Peyer's patch (tissue), 4 donors: Measurements from ENCODE around the gene DHRS3.

Source experiments
- POLR2A ChIP-seq, 2 donors: fragments of 450-650 bp; IDR thresholded peaks; one replicate each; pipeline ENCODE4 v1.5.1; 2017; ENCODE audit warnings: antibody characterized with exemption in 2 of 2, mild to moderate bottlenecking in 2 of 2, moderate library complexity in 2 of 2
- TF ChIP-seq, protein P1 (sequence below), 6 experiments: fragments of 450-650 bp in 4 of 6; fragments of 200-600 bp in 2 of 6; sonication (generic) in 1 of 6; IDR thresholded peaks; one replicate each; pipeline ENCODE4 v1.5.1; 2017 to 2019; ENCODE audit warnings: antibody characterized with exemption in 6 of 6, mild to moderate bottlenecking in 3 of 6, moderate library complexity in 1 of 6

DNA sequence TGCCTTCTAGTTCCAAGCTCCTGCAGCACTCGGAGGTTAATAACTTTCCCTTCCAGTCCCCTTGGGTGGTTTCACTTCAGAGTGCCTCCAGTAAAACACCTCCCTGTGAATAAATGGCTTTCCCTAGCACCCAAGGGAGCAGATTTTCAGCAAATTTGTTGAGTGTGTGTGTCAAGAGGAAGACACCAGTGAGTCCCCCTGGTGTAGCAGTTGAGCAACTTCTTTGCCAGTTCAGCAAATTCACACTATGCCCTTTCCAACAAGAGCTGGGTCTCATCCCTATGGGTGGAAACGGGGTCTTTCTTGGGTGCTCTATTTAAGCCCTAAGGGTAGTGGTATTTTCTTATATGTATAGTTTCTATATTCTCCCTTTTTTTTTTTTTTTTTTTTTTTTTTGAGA is 25.1 kb upstream of the DHRS3 start:
- TF ChIP-seq, protein P1, sequence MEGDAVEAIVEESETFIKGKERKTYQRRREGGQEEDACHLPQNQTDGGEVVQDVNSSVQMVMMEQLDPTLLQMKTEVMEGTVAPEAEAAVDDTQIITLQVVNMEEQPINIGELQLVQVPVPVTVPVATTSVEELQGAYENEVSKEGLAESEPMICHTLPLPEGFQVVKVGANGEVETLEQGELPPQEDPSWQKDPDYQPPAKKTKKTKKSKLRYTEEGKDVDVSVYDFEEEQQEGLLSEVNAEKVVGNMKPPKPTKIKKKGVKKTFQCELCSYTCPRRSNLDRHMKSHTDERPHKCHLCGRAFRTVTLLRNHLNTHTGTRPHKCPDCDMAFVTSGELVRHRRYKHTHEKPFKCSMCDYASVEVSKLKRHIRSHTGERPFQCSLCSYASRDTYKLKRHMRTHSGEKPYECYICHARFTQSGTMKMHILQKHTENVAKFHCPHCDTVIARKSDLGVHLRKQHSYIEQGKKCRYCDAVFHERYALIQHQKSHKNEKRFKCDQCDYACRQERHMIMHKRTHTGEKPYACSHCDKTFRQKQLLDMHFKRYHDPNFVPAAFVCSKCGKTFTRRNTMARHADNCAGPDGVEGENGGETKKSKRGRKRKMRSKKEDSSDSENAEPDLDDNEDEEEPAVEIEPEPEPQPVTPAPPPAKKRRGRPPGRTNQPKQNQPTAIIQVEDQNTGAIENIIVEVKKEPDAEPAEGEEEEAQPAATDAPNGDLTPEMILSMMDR (IDR thresholded peaks at IDR 0.05), result no peak
- no peak for TF ChIP-seq POLR2A (IDR thresholded peaks at IDR 0.05)
